ACC112 (cell line): ENCODE data around the gene MRPS14.

ENCODE experiments used
- H2AFZ ChIP-seq: fragments of 200-600 bp; sonication (generic); one replicate; pipeline ENCODE4 v1.6.0; 2017; ENCODE audit warnings: antibody characterized with exemption, low read length; ENCODE audit not compliant: unreplicated experiment
- H3K27ac ChIP-seq: fragments of 200-600 bp; sonication (generic); 2 replicates; pipeline ENCODE4 v1.5.1; 2014; ENCODE audit warnings: low read depth, mild to moderate bottlenecking, antibody characterized with exemption, low read length, moderate library complexity
- H3K27me3 ChIP-seq: fragments of 200-600 bp; sonication (generic); 2 replicates; pipeline ENCODE4 v1.6.1; 2014; ENCODE audit warnings: mild to moderate bottlenecking, antibody characterized with exemption, low read length, moderate library complexity, mixed read lengths; ENCODE audit not compliant: insufficient read depth
- H3K36me3 ChIP-seq: fragments of 200-600 bp; sonication (generic); 2 replicates; pipeline ENCODE4 v1.6.1; 2016; ENCODE audit warnings: mild to moderate bottlenecking, antibody characterized with exemption, low read length, moderate library complexity, mixed read lengths; ENCODE audit not compliant: insufficient read depth
- H3K4me1 ChIP-seq: fragments of 200-600 bp; sonication (generic); one replicate; pipeline ENCODE4 v1.6.1; 2016; ENCODE audit warnings: low read length, mixed read lengths; ENCODE audit not compliant: insufficient read depth, unreplicated experiment, control insufficient read depth
- H3K4me3 ChIP-seq: fragments of 200-600 bp; sonication (generic); 2 replicates; pipeline ENCODE4 v1.5.1; 2014; ENCODE audit warnings: mild to moderate bottlenecking, low read depth, low read length
- H3K79me2 ChIP-seq: fragments of 200-600 bp; sonication (generic); one replicate; pipeline ENCODE4 v1.6.0; 2016; ENCODE audit warnings: low read length; ENCODE audit not compliant: control insufficient read depth, unreplicated experiment, insufficient read depth

Gene MRPS14

DNA sequence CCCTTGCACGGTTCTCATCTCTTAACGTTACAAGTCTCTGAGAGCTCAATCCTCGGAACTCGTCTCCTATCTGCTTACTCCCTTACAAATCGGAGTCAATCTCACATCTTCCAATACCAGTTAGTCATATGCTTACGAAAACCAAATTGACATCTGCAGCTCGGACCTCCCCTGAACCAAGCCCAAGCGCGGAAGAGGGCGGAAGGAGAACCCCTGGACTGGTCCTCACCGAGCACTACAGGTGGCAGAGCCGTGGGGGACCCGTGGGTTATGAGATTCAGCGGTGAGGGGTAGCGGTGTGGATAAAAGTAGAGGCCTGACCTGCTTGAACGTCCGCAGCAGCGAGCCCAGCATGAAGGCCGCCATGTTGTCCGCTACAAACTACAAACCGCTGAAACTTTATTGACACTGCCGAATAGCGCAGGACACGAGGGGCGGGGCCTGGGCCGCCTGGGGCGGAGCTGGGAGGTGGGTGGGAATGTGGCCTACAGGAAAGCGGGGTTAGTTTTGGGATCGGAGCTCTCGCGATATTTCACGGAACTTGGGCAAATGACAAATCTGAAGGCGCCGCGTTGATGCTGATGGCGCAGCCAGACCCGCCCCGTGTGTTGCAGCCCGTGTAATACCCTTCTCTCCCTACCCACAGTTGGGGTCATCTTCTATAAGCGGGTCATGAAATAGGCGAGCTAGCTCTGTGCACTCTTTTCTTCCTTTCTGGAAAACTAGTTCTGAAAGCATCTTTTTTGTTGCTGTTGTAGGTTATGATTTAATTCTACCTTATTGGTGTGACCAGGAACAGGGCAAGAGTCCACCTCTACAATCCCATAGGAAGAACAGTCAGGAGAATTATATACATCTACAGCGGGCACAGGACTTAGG is at the start of gene MRPS14:
Gene MRPS14 (minus strand): TSS at position 383 of the 879 bp plus-strand sequence. CDS start 17 bp downstream, at position 366.
- Histone ChIP-seq H3K27ac (peak within 1 kb of the TSS; percentile 56), H3K27me3 (no peaks in the 10 kb centered on the region), H2AFZ (peak within 1 kb of the TSS; percentile 100), H3K4me3 (peak within 1 kb of the TSS; percentile 89), H3K79me2 (peaks cover 32% of the 10 kb centered on the region), H3K4me1 (peaks cover 11% of the 10 kb centered on the region), H3K36me3 (peaks cover 2% of the 10 kb centered on the region; the same call in 1 of the 2 replicates)

GRCh38 chr1:175072099-175072951 is 49.1 kb upstream of the MRPS14 start:
- H2AFZ ChIP-seq, result no peak overlapping the region

GRCh38 chr1:175071276-175071943 is 48.2 kb upstream of the MRPS14 start:
- Histone ChIP-seq H3K36me3 (no peaks in the 10 kb centered on the region), H2AFZ (no peak overlapping the region), H3K27ac (no peak overlapping the region), H3K79me2 (no peaks in the 10 kb centered on the region), H3K4me1 (no peaks in the 10 kb centered on the region), H3K27me3 (peaks cover 44% of the 10 kb centered on the region), H3K4me3 (no peak overlapping the region)

More at GRCh38 chr1:175072099-175072951, 49.1 kb upstream of the MRPS14 start:
- Histone ChIP-seq H3K27ac (no peak overlapping the region), H3K79me2 (no peaks in the 10 kb centered on the region), H3K36me3 (no peaks in the 10 kb centered on the region), H3K4me3 (no peak overlapping the region), H3K27me3 (peaks cover 41% of the 10 kb centered on the region), H3K4me1 (no peaks in the 10 kb centered on the region)

- Histone ChIP-seq H3K79me2 (no peaks in the 10 kb centered on the region), H3K4me3 (no peak overlapping the region), H2AFZ (no peak overlapping the region), H3K27ac (no peak overlapping the region), H3K4me1 (no peaks in the 10 kb centered on the region), H3K27me3 (peaks cover 44% of the 10 kb centered on the region), H3K36me3 (no peaks in the 10 kb centered on the region)
These were observed 47.6 kb upstream of the MRPS14 start for GRCh38 chr1:175070818-175071217.

DNA sequence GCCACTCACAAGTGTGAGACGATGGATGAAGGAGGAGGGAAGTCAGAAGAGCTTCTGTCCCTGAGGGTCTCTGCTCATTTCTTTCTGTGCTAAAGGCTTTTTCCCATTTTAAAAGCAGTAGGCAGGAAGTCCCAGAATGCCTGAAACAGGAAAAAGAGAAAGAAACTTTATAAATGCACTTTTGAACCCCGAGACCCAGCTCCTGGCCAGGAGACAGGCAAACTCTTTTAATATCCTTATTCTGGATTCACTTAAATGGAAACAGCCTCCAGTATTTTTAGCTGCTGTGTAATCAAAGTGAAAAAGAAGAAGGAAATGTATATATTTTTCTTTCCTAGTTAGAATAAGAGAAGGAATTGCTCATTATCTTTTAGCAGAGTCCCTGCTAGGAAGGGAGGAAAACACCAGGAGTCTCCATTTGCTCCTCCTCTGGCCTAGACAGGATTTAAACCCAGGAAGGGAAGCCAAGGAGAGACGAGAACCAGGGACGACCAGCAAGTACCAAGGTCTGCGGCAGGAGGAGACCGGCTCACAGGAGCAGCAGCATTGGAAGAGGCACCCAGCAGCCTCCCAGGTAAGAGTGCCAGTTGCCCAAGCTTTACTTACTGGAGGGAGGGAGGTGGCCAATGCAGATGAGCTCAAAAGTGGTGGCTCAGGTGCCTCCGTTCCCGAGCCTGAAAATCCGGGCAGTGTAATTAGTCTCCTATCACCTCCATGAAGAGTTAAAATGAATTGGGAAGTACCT is 44.3 kb upstream of the MRPS14 start, which contains the start of gene TNN:
Gene TNN (plus strand): TSS at position 472 of the 745 bp plus-strand sequence. CDS start 9,586 bp downstream, outside the sequence.
- Histone ChIP-seq H3K27ac (no peak within 1 kb of the TSS), H3K79me2 (no peaks in the 10 kb centered on the region), H2AFZ (no peak within 1 kb of the TSS), H3K4me3 (no peak within 1 kb of the TSS), H3K27me3 (peaks cover 51% of the 10 kb centered on the region), H3K36me3 (no peaks in the 10 kb centered on the region), H3K4me1 (no peaks in the 10 kb centered on the region)

DNA sequence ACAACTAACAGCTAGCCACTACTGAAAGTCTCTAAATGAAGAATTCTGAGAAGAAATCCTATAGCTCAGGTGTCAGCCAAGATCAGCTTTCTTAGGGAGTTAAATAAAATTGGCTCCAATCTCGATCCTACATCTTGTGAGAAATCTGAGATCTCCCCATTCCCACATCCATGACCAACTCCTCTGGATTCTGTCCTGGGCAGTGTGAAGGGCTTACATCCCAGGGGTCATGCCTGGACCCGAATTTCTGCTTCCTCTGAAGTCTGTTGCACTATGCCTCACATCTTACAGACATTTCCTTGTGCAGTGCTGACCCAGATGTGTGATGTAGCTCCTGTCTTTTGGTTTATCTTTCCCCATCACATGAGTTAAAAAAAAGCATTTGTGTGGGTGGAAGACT is 39.6 kb upstream of the MRPS14 start:
- Histone ChIP-seq H3K4me1 (no peaks in the 10 kb centered on the region), H3K27ac (no peak overlapping the region), H2AFZ (no peak overlapping the region), H3K36me3 (no peaks in the 10 kb centered on the region), H3K79me2 (no peaks in the 10 kb centered on the region), H3K27me3 (peaks cover 20% of the 10 kb centered on the region; the same call in 1 of the 2 replicates), H3K4me3 (no peak overlapping the region)

GRCh38 chr1:175062339-175062738 is 39.1 kb upstream of the MRPS14 start:
- no peaks in the 10 kb centered on the region for H3K79me2 ChIP-seq
- H3K27ac ChIP-seq, result no peak overlapping the region

DNA sequence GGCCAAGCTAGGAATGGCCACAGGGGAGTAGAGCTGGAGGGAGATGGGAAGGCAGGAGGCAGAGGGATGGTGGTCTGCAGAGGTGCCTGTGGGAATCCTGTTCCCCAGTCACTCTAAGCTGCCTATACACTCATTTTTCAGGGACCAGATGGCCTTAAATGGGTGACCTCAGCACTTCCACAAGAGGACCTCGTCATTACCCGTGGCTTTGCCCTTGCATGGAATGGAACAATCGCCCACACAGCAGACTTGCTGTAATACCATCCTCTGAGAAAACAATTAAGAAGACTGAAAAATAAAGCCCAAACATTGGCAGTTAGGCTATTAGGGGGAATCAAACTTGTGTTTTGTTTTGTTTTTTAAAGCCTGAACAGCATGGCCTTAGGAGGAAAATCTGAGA is 31.5 kb upstream of the MRPS14 start:
- Histone ChIP-seq H3K79me2 (no peaks in the 10 kb centered on the region), H3K36me3 (no peaks in the 10 kb centered on the region), H3K27ac (no peak overlapping the region), H2AFZ (no peak overlapping the region), H3K4me1 (no peaks in the 10 kb centered on the region), H3K4me3 (no peak overlapping the region), H3K27me3 (peaks cover 16% of the 10 kb centered on the region; the same call in 1 of the 2 replicates)

More at GRCh38 chr1:175062339-175062738, 39.1 kb upstream of the MRPS14 start:
- no peaks in the 10 kb centered on the region for H3K36me3 ChIP-seq
- H3K4me3 ChIP-seq, result no peak overlapping the region
- H2AFZ ChIP-seq, result no peak overlapping the region
- peaks cover 16% of the 10 kb centered on the region; the same call in 1 of the 2 replicates for H3K27me3 ChIP-seq
- no peaks in the 10 kb centered on the region for H3K4me1 ChIP-seq

- peaks cover 25% of the 10 kb centered on the region; the same call in 1 of the 2 replicates for H3K27me3 ChIP-seq
- no peak overlapping the region for H3K27ac ChIP-seq
- H3K4me3 ChIP-seq, result no peak overlapping the region
- H3K4me1 ChIP-seq, result no peaks in the 10 kb centered on the region
- no peaks in the 10 kb centered on the region for H3K79me2 ChIP-seq
- H2AFZ ChIP-seq, result no peak overlapping the region
- no peaks in the 10 kb centered on the region for H3K36me3 ChIP-seq
These were observed 27.8 kb upstream of the MRPS14 start for GRCh38 chr1:175050992-175051391.
